Body of pancreas (tissue), 4 donors: ENCODE data around the gene GOLGA6L2.

Experiments used
- POLR2A ChIP-seq, 3 donors: fragments of 450-650 bp; IDR thresholded peaks; one replicate each; pipeline ENCODE4 v1.6.1; 2016; ENCODE audit warnings: antibody characterized with exemption in 3 of 3, mild to moderate bottlenecking in 2 of 3
- TF ChIP-seq, protein P1 (sequence below), 7 experiments: fragments of 450-650 bp in 4 of 7; fragments of 200-600 bp in 3 of 7; sonication (generic) in 3 of 7; IDR thresholded peaks; one replicate each; pipeline ENCODE4 v1.5.1; 2016 to 2019; ENCODE audit warnings: antibody characterized with exemption in 7 of 7

DNA sequence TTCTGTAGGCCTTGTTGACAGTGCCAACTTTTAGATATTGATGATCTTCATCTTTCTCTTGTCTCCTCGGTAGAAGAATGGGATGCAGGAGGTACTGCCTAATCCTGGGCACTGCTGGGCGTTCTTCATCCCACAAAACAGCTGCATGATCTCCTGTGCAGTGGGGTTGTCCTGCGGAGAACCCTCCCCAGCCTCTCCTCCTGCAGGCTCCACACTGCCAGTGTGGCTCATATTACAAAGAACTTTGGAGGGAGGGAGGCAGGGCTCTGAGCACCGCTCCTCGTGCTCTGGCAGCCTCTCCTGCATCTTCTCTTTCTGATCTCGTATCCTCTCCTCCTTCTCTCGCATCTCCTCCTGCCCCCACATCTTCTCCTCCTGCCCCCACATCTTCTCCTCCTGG, 7.5 kb downstream of the GOLGA6L2 start:
- TF ChIP-seq, protein P1, sequence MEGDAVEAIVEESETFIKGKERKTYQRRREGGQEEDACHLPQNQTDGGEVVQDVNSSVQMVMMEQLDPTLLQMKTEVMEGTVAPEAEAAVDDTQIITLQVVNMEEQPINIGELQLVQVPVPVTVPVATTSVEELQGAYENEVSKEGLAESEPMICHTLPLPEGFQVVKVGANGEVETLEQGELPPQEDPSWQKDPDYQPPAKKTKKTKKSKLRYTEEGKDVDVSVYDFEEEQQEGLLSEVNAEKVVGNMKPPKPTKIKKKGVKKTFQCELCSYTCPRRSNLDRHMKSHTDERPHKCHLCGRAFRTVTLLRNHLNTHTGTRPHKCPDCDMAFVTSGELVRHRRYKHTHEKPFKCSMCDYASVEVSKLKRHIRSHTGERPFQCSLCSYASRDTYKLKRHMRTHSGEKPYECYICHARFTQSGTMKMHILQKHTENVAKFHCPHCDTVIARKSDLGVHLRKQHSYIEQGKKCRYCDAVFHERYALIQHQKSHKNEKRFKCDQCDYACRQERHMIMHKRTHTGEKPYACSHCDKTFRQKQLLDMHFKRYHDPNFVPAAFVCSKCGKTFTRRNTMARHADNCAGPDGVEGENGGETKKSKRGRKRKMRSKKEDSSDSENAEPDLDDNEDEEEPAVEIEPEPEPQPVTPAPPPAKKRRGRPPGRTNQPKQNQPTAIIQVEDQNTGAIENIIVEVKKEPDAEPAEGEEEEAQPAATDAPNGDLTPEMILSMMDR (IDR thresholded peaks at IDR 0.05), result no peak
- TF ChIP-seq POLR2A (IDR thresholded peaks at IDR 0.05), result no peak
